OCI-LY7 (cell line): ENCODE results near the gene DRAM1.
"Not testable (repeated sequence)": the region's sequence is repeated elsewhere in the genome, so short reads cannot be mapped to it uniquely, and the experiment has no call there.

Experiments used
- EZH2phosphoT487 ChIP-seq: fragments of 200-600 bp; sonication (generic); IDR thresholded peaks from 2 replicates; pipeline ENCODE4 v1.6.1; 2018; ENCODE audit warnings: low read depth, borderline replicate concordance, mild to moderate bottlenecking, mixed run types, antibody characterized with exemption, low read length, moderate library complexity, mixed read lengths
- TF ChIP-seq, protein P1 (sequence below): fragments of 200-600 bp; sonication (generic); conservative IDR thresholded peaks from 2 replicates; pipeline ENCODE4 v1.5.1; 2014; ENCODE audit warnings: mild to moderate bottlenecking, antibody characterized with exemption, low read length, moderate library complexity, mixed read lengths

DNA sequence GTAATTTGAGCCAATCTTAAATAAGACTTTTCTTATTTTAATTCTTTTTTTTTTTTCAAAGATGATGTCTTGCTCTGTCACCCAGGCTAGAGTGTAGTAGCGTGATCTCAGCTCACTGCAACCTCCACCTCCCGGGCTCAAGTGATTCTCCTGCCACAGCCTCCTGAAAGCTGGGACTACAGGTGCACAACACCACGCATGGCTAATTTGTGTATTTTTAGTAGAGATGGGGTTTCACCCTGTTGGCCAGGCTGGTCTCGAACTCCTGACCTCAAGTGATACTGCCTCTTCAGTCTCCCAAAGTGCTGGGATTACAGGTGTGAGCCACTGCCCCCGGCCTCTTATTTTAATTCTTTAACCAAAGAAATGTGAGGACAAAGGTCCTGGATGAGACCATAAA lies 20.8 kb upstream of the DRAM1 start:
- TF ChIP-seq EZH2phosphoT487 = not testable (repeated sequence)
- TF ChIP-seq, protein P1, sequence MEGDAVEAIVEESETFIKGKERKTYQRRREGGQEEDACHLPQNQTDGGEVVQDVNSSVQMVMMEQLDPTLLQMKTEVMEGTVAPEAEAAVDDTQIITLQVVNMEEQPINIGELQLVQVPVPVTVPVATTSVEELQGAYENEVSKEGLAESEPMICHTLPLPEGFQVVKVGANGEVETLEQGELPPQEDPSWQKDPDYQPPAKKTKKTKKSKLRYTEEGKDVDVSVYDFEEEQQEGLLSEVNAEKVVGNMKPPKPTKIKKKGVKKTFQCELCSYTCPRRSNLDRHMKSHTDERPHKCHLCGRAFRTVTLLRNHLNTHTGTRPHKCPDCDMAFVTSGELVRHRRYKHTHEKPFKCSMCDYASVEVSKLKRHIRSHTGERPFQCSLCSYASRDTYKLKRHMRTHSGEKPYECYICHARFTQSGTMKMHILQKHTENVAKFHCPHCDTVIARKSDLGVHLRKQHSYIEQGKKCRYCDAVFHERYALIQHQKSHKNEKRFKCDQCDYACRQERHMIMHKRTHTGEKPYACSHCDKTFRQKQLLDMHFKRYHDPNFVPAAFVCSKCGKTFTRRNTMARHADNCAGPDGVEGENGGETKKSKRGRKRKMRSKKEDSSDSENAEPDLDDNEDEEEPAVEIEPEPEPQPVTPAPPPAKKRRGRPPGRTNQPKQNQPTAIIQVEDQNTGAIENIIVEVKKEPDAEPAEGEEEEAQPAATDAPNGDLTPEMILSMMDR = not testable (repeated sequence)
